Measurements from ENCODE around the gene GLMN.
"Not testable (repeated sequence)": the region's sequence is repeated elsewhere in the genome, so short reads cannot be mapped to it uniquely, and the experiment has no call there.

The GLMN gene

GRCh38 chr1:92299477-92300150 lies 827 bp upstream of the GLMN start:
- H3K4me3 ChIP-seq (ENCODE audit: low read length), result peak overlapping the region; percentile 85
- TF ChIP-seq CTCF (conservative IDR thresholded peaks at IDR 0.05; ENCODE audit: low read depth, low read length), result no peak
- no peak for DNase-seq (ENCODE audit: low read depth)

- peak; percentile 20 for TF ChIP-seq CTCF (conservative IDR thresholded peaks at IDR 0.05; ENCODE audit: low read depth, low read length)
- no peak for DNase-seq (ENCODE audit: low read depth)
- peak overlapping the region; percentile 85 for H3K4me3 ChIP-seq (ENCODE audit: low read length)
These were observed 594 bp downstream of the GLMN start for GRCh38 chr1:92298213-92298572.

- H3K4me3 ChIP-seq (ENCODE audit: low read length), result no peak overlapping the region
- no peak for DNase-seq (ENCODE audit: low read depth)
- peak; percentile 85 for TF ChIP-seq CTCF (conservative IDR thresholded peaks at IDR 0.05; ENCODE audit: low read depth, low read length)
These were observed 7.3 kb downstream of the GLMN start for GRCh38 chr1:92291372-92291999.

- not testable (repeated sequence) for DNase-seq (ENCODE audit: low read depth)
These were observed 17.4 kb downstream of the GLMN start for GRCh38 chr1:92281411-92281810.

GRCh38 chr1:92279781-92280180 lies 19.0 kb downstream of the GLMN start:
- H3K4me3 ChIP-seq (ENCODE audit: low read length); DNase-seq (ENCODE audit: low read depth): not testable (repeated sequence)

More at GRCh38 chr1:92281411-92281810, 17.4 kb downstream of the GLMN start:
- not testable (repeated sequence) for H3K4me3 ChIP-seq (ENCODE audit: low read length)

- no peak overlapping the region for H3K4me3 ChIP-seq (ENCODE audit: low read length)
- no peak for DNase-seq (ENCODE audit: low read depth)
- TF ChIP-seq CTCF (conservative IDR thresholded peaks at IDR 0.05; ENCODE audit: low read depth, low read length), result no peak
These were observed 21.6 kb downstream of the GLMN start for GRCh38 chr1:92277105-92277723.

- DNase-seq (ENCODE audit: low read depth), result no peak
- no peak overlapping the region for H3K4me3 ChIP-seq (ENCODE audit: low read length)
- no peak for TF ChIP-seq CTCF (conservative IDR thresholded peaks at IDR 0.05; ENCODE audit: low read depth, low read length)
These were observed 22.7 kb downstream of the GLMN start for GRCh38 chr1:92276082-92276481.

- DNase-seq (ENCODE audit: low read depth), result no peak
- no peak for TF ChIP-seq CTCF (conservative IDR thresholded peaks at IDR 0.05; ENCODE audit: low read depth, low read length)
- no peak overlapping the region for H3K4me3 ChIP-seq (ENCODE audit: low read length)
These were observed 23.8 kb downstream of the GLMN start for GRCh38 chr1:92274939-92275338.
